Immature natural killer cell (primary cell): Measurements from ENCODE around the gene DARS1. TPM values are rescaled to one million over a fixed set of nuclear protein-coding genes. Genes with fewer than 3 reads are reported as not detected.
A peak's percentile ranks its signal among the peaks of the same experiment; 100 is the strongest.
"Not testable (repeated sequence)": the region's sequence is repeated elsewhere in the genome, so short reads cannot be mapped to it uniquely, and the experiment has no call there.

Experiments
- DNase-seq, 3 donors: peaks; one replicate each; pipeline ENCODE4 v3.0.0; 2022; ENCODE audit warnings: mixed read lengths in 1 of 3
- H3K27ac Mint-ChIP-seq, 6 donors: one replicate each; pipeline ENCODE4 v1.8.0; 2020; ENCODE audit warnings: mixed read lengths in 6 of 6, mild to moderate bottlenecking in 5 of 6, inconsistent platforms in 4 of 6, moderate library complexity in 3 of 6
- H3K27me3 Mint-ChIP-seq, 3 donors: one replicate each; pipeline ENCODE4 v1.8.0; 2020 to 2021; ENCODE audit warnings: low read depth in 3 of 3, mild to moderate bottlenecking in 3 of 3, mixed read lengths in 3 of 3, moderate library complexity in 3 of 3, inconsistent platforms in 1 of 3
- H3K36me3 Mint-ChIP-seq, 3 donors: one replicate each; pipeline ENCODE4 v1.8.0; 2020; ENCODE audit warnings: mixed read lengths in 3 of 3, inconsistent platforms in 2 of 3, mild to moderate bottlenecking in 2 of 3
- H3K4me1 Mint-ChIP-seq, 2 donors: one replicate each; pipeline ENCODE4 v1.8.0; 2020; ENCODE audit warnings: inconsistent platforms in 2 of 2, mild to moderate bottlenecking in 2 of 2, mixed read lengths in 2 of 2, moderate library complexity in 1 of 2
- H3K4me3 Mint-ChIP-seq, 5 donors: one replicate each; pipeline ENCODE4 v1.8.0; 2020; ENCODE audit warnings: mild to moderate bottlenecking in 5 of 5, mixed read lengths in 5 of 5, inconsistent platforms in 3 of 5, moderate library complexity in 3 of 5
- H3K9me3 Mint-ChIP-seq, 6 donors: one replicate each; pipeline ENCODE4 v1.8.0; 2020; ENCODE audit warnings: mild to moderate bottlenecking in 6 of 6, mixed read lengths in 6 of 6, inconsistent platforms in 4 of 6, moderate library complexity in 3 of 6
- polyA plus RNA-seq, 3 donors: library from polyadenylated mRNA; unstranded; fragments of 300-500 nt; fragmentation: Illumina TruSeq; gene quantifications; one replicate each; pipeline ENCODE4 v1.2.3, GENCODE V29; 2021

Gene DARS1
- polyA plus RNA-seq, 3 donors from 2014 or later = 63.5 to 132 (median 86.1) TPM

GRCh38 chr2:135987441-135987840 lies 2.0 kb upstream of the DARS1 start:
- H3K4me3 Mint-ChIP-seq = peak overlapping the region in 1 of 5 donors; percentile 18
- peaks cover 19 to 33% of the 10 kb centered on the region in 2 donors for H3K4me1 Mint-ChIP-seq
- H3K27ac Mint-ChIP-seq = no peak overlapping the region
- H3K27me3 Mint-ChIP-seq = peaks cover 3 to 9% (median 6%) of the 10 kb centered on the region in 3 donors
- H3K36me3 Mint-ChIP-seq = peaks cover 0 to 5% (median 0%) of the 10 kb centered on the region in 3 donors
- H3K9me3 Mint-ChIP-seq = no peaks in the 10 kb centered on the region
- no peak for DNase-seq

DNA sequence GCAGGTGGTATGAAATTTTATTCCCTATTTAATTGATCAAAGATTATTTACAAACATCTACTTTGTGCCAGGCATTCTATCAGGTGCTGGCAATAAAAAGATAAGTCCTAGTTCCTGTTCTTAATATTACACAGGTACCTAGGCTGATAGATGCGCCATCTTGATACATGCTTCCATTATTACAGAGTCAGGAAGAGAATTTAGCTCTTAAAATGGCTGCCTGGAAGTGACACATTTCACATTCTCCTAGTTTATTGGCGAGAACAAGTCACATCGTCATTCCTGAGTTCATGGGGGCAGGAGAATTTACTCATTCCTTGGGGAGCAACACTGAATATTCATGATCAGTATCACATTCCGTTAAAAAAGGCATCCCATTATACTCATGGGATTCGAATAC lies 1.1 kb upstream of the DARS1 start:
- no peaks in the 10 kb centered on the region for H3K9me3 Mint-ChIP-seq
- H3K4me3 Mint-ChIP-seq = peak overlapping the region; percentile 91 to 97 (median 93)
- no peak for DNase-seq
- peaks cover 19 to 33% of the 10 kb centered on the region in 2 donors for H3K4me1 Mint-ChIP-seq
- H3K27me3 Mint-ChIP-seq = peaks cover 3 to 9% (median 4%) of the 10 kb centered on the region in 3 donors
- H3K36me3 Mint-ChIP-seq = peaks cover 0 to 5% (median 0%) of the 10 kb centered on the region in 3 donors
- H3K27ac Mint-ChIP-seq = peak overlapping the region; percentile 40 to 96 (median 94)

DNA sequence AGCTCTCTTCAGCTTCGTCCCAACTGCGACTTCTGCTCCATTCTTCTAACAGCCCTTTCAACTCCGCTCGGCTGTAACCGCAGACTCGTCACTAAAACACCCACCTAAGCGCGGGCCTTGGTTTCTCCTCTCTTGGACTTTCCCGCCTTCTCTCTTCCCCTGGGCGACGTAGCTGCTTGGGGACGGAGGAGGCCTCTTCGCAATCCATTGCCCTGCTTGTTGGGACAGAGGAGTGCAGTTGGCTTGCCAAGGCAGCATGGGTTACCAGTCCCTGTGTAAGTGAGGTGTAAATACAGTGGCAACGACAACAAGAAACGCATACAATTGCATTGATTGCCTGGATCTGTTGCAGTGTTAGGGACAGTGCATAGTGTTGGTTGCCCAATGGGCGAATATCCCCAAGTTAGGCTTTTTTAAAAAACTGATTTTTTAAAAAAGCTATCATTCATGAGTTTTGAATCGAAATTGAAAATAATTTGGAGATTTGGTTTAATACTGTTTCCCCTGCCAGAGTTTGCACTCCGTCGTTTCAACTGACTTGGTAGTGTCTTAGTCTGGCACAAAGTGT lies 484 bp upstream of the DARS1 start:
- H3K4me1 Mint-ChIP-seq = peaks cover 20 to 35% of the 10 kb centered on the region in 2 donors
- DNase-seq = peak in 2 of 3 donors; percentile 69
- H3K9me3 Mint-ChIP-seq = no peaks in the 10 kb centered on the region
- H3K4me3 Mint-ChIP-seq = peak overlapping the region; percentile 91 to 97 (median 93)
- H3K27me3 Mint-ChIP-seq = peaks cover 3 to 9% (median 4%) of the 10 kb centered on the region in 3 donors
- H3K36me3 Mint-ChIP-seq = peaks cover 0 to under 1% (median under 1%) of the 10 kb centered on the region in 3 donors
- peak overlapping the region; percentile 88 to 96 (median 94) for H3K27ac Mint-ChIP-seq

- Mint-ChIP-seq H3K4me3 (peak overlapping the region; percentile 91 to 97 (median 93)), H3K4me1 (peaks cover 23 to 45% of the 10 kb centered on the region in 2 donors), H3K9me3 (no peaks in the 10 kb centered on the region), H3K36me3 (peaks cover 0 to 14% (median 7%) of the 10 kb centered on the region in 3 donors), H3K27me3 (peaks cover 3 to 9% (median 4%) of the 10 kb centered on the region in 3 donors), H3K27ac (peak overlapping the region; percentile 88 to 96 (median 94))
- no peak for DNase-seq
These were observed 1.0 kb downstream of the DARS1 start for GRCh38 chr2:135984199-135985017.

DNA sequence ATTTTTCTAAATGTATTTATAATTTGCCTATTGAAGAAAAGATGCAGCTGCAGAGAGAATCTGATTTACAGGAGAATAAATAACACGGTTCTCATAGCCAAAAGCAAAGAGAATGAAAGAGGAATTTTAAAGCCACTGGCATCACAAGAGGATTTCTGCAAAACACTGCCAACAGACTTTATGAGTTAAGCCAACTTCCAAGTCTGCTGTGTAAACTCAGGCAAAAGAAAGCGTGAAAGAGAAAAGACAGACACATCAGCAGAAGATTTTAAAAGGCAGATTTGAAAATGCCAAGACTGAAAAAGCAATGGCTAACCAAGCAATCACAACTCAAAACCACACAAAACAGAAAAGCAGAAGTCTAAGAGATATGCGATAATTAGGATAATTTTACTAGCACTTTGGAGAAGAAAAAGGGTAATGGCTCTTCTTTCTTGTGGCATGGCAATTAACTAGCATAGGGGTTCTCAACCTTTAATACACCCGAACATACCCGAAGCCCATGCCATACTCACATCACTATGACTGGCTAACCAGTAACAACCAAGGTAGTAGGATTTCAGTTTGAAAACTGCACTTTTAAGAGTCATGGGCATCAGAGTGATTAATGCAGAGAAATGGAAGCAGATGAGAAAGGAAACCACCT lies 4.9 kb downstream of the DARS1 start:
- H3K9me3 Mint-ChIP-seq = no peaks in the 10 kb centered on the region
- no peak overlapping the region for H3K4me3 Mint-ChIP-seq
- H3K27me3 Mint-ChIP-seq = peaks cover 0 to 6% (median 3%) of the 10 kb centered on the region in 3 donors
- peaks cover 15 to 35% (median 19%) of the 10 kb centered on the region in 3 donors for H3K36me3 Mint-ChIP-seq
- no peak for DNase-seq
- peaks cover 16 to 29% of the 10 kb centered on the region in 2 donors for H3K4me1 Mint-ChIP-seq
- H3K27ac Mint-ChIP-seq = peak overlapping the region in 5 of 6 donors; percentile 20 to 81 (median 41)

GRCh38 chr2:135975702-135976101 lies 9.7 kb downstream of the DARS1 start:
- H3K4me3 Mint-ChIP-seq = no peak overlapping the region
- peaks cover 4 to 23% of the 10 kb centered on the region in 2 donors for H3K4me1 Mint-ChIP-seq
- no peaks in the 10 kb centered on the region for H3K9me3 Mint-ChIP-seq
- DNase-seq = no peak
- H3K27me3 Mint-ChIP-seq = no peaks in the 10 kb centered on the region
- no peak overlapping the region for H3K27ac Mint-ChIP-seq
- H3K36me3 Mint-ChIP-seq = peaks cover 36 to 54% (median 54%) of the 10 kb centered on the region in 3 donors

GRCh38 chr2:135974036-135974435 lies 11.4 kb downstream of the DARS1 start:
- H3K27ac Mint-ChIP-seq = no peak overlapping the region
- no peak overlapping the region for H3K4me3 Mint-ChIP-seq
- H3K4me1 Mint-ChIP-seq = peaks cover 3 to 18% of the 10 kb centered on the region in 2 donors
- peaks cover 36 to 59% (median 41%) of the 10 kb centered on the region in 3 donors for H3K36me3 Mint-ChIP-seq
- H3K27me3 Mint-ChIP-seq = no peaks in the 10 kb centered on the region
- no peak for DNase-seq
- H3K9me3 Mint-ChIP-seq = no peaks in the 10 kb centered on the region

DNA sequence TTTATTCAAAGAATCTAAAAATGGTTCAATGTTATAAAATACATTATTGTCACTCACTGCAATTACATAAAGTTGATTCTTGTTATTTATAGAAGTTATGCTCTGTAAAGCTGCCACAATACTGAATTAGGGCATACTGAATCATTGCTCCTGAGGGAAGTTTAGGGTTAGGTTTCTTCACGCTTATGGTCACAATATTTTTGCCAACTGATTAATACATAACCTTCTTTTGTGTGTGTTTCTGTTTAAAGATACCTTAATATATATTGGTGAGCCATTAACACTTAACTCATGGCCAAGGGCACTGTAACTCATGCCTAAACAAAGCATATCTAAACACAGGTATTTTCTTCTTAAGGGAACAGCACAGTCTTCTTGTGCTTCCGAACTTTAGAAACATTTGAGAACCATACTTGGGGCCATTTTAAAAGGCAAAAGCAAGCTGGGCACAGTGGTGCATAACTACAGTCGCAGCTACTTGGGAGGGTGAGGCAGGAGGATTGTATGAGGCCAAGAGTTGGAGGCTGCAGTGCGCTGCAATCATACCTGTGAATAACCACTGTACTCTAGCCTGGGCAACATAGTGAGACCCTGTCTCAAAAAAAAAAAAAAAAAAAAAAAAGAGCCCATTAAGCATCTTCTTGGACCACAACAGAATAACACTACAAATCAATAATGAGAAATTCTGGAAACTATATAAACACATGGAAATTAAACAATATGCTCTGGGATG lies 15.6 kb downstream of the DARS1 start:
- Mint-ChIP-seq H3K9me3 (no peaks in the 10 kb centered on the region), H3K27me3 (no peaks in the 10 kb centered on the region), H3K4me1 (peaks cover 3 to 18% of the 10 kb centered on the region in 2 donors), H3K36me3 (peaks cover 21 to 55% (median 27%) of the 10 kb centered on the region in 3 donors), H3K4me3 (no peak overlapping the region), H3K27ac (peak overlapping the region in 1 of 6 donors; percentile 6)
- no peak for DNase-seq

DNA sequence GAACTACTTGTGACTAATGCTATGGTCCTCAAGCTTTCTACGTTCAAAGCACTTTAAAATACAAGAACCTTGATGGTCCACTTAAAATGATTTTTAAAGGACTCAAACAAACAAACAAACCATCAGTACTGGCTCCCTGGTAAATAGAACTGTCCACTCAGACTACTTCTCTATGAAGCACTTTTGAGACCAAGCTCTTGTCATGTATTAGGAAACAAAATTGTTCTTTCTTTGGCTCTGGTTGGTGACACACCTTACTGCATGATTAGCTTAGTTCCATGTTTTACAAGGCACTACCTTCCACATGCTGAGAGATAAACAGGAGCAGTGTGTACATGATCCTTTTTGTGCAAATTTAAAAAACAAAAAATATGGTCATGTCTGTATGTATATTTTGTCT lies 19.7 kb downstream of the DARS1 start:
- Mint-ChIP-seq H3K27me3 (no peaks in the 10 kb centered on the region), H3K36me3 (peaks cover under 1 to 23% (median 5%) of the 10 kb centered on the region in 3 donors), H3K4me1 (peaks cover 16 to 34% of the 10 kb centered on the region in 2 donors), H3K4me3 (no peak overlapping the region), H3K27ac (peak overlapping the region in 1 of 6 donors; percentile 10), H3K9me3 (no peaks in the 10 kb centered on the region)
- DNase-seq = no peak

- DNase-seq, H3K27me3 Mint-ChIP-seq, H3K27ac Mint-ChIP-seq, H3K4me3 Mint-ChIP-seq, H3K9me3 Mint-ChIP-seq: not testable (repeated sequence)
- Mint-ChIP-seq H3K4me1 (peaks cover 23 to 42% of the 10 kb centered on the region in 2 donors), H3K36me3 (peaks cover 4 to 13% (median 8%) of the 10 kb centered on the region in 3 donors)
These were observed 21.0 kb downstream of the DARS1 start for GRCh38 chr2:135964404-135964803.

- Mint-ChIP-seq H3K27me3 (no peaks in the 10 kb centered on the region), H3K4me3 (no peak overlapping the region), H3K27ac (no peak overlapping the region), H3K9me3 (no peaks in the 10 kb centered on the region), H3K4me1 (peaks cover 23 to 42% of the 10 kb centered on the region in 2 donors), H3K36me3 (peaks cover 4 to 13% (median 8%) of the 10 kb centered on the region in 3 donors)
- DNase-seq = no peak
These were observed 21.6 kb downstream of the DARS1 start for GRCh38 chr2:135963841-135964240.

DNA sequence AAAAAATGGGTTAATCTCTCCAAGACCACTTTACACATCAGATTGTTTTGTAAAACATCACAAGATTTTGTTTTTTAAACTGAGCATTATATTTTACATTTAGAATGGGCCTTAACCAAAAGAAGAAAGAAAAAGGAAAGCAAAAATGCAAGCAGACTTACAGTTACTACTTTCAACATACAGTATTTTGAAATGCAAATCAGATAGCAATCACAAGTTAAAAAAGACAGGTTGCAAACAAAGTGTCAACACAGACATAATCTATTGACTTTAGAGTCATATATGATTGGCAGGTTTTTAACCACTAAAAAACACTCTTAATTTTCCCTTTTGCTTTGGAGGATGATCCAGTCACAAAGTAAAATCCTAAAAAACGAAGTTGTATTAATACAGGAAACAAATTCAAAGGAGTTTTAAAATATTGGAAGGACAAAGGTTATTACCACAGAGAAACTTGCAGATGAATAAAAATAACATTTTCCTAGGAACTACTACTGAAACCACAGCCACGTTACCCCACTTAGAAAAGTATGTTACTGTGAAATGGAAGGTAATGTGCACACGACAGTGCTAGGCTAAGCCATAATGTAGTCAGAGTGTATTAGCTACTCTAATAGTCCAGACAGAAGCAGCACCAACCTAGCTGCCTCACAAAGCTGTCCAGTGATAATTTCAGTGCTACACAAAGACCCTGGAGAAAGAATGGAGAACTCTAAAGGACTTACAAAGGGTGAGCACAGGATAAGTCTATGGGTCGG lies 22.9 kb downstream of the DARS1 start:
- Mint-ChIP-seq H3K4me3 (no peak overlapping the region), H3K36me3 (peaks cover 4 to 11% (median 5%) of the 10 kb centered on the region in 3 donors), H3K27me3 (no peaks in the 10 kb centered on the region), H3K4me1 (peaks cover 23 to 42% of the 10 kb centered on the region in 2 donors), H3K27ac (peak overlapping the region in 4 of 6 donors; percentile 9 to 68 (median 55)), H3K9me3 (no peaks in the 10 kb centered on the region)
- no peak for DNase-seq
